GM10266 (cell line): ENCODE measurements around the gene CBY1.

Experiments used
- DNase-seq: peaks from one replicate; pipeline ENCODE4 v3.0.0; 2012; ENCODE audit errors: extremely low spot score
- CTCF ChIP-seq: IDR thresholded peaks from 2 replicates; pipeline ENCODE4 v1.5.1; 2012; ENCODE audit warnings: mild to moderate bottlenecking, low read depth; ENCODE audit not compliant: control insufficient read depth, insufficient read depth; ENCODE audit errors: missing control alignments

CBY1 gene

DNA sequence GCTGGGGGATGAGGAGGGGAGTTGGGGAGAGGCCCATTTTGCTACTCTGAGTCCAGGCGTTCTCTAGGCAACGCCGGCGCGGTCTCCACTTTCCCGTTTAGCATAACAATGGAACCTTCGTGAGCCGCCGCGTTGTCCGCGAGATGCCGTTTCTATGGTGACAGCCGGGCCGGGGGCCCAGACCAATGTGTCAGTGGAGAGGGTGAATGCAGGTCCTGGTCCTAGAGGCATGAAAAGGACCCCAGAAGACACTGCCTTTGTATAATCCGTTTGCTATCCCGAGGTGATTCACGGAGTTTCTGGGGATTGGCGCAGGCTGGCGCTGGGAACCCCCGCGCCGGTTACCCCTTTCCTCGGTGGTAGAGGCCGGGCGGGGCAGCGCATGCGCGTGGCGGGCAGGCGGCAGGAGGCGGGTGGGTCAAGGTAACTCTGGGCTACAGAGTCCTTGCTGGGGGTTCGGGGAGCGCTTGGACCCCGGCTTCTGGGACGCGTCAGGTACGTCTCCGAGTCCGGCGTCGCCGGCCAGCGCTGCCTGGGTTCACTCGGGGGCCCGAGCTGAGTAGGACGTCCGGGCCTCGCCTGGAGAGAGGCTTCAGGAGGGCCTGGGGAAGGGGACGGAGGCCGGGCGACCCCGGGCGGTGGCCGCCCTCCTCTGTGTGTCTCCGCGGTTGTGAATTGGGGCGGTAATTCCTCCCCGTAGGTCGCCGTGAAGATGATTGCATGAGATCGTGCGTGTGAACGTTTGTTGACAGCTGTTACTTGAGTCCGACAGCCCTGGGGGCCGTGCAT, at the start of gene CBY1, which contains the start of gene FAM227A:
CBY1 (plus strand) TSS at position 383 of the 789 bp plus-strand sequence. CDS start 11,417 bp downstream, outside the sequence.
FAM227A (minus strand) TSS at position 137 of the 789 bp plus-strand sequence. CDS start 6,224 bp downstream, outside the sequence.
- TF ChIP-seq CTCF, result no peak
- peak; percentile 93 for DNase-seq

DNA sequence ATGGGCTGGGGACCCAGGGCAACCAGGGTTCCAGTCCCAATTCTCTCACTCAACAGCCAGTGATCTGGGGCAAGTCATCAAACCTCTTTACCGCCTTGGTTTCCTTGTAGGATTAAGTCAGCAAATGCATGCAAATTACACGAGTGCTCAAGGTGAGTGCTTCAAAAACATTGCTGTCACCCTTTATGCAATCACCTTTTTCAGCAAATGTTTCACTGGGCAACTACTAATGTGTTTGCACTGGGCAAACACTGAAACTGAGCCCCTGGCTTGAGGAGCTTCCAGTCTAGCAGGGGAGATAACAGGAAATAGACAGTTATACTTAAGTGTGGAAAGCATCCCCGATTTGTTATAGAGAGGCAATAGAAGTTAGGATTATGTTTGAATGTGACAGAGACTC, 48.8 kb upstream of the CBY1 start:
- TF ChIP-seq CTCF, result no peak
- no peak for DNase-seq

- TF ChIP-seq CTCF, result no peak
- no peak for DNase-seq
Observed at GRCh38 chr22:38608992-38609750, 47.3 kb upstream of the CBY1 start.

DNA sequence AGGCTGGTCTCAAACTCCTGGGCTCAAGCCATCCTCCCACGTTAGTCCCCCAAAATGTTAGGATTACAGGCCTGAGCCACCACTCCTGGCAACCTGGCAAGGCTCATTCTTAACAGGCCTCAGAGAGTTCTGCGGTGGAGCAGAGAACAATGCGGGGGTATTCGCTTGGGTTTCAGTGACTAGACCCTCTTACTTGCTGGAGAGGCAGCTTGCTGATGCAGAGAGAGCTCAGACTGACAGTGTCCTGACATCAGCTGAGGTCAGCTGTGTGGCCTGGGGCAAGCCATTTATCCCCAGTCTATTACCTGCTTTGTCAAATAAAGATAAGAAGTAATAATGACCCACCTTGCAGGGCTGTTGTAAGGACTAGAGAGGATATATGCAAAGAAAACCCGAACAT, 46.2 kb upstream of the CBY1 start:
- TF ChIP-seq CTCF, result no peak
- no peak for DNase-seq

- no peak for TF ChIP-seq CTCF
- no peak for DNase-seq
Observed at GRCh38 chr22:38611559-38611958, 44.9 kb upstream of the CBY1 start.

DNA sequence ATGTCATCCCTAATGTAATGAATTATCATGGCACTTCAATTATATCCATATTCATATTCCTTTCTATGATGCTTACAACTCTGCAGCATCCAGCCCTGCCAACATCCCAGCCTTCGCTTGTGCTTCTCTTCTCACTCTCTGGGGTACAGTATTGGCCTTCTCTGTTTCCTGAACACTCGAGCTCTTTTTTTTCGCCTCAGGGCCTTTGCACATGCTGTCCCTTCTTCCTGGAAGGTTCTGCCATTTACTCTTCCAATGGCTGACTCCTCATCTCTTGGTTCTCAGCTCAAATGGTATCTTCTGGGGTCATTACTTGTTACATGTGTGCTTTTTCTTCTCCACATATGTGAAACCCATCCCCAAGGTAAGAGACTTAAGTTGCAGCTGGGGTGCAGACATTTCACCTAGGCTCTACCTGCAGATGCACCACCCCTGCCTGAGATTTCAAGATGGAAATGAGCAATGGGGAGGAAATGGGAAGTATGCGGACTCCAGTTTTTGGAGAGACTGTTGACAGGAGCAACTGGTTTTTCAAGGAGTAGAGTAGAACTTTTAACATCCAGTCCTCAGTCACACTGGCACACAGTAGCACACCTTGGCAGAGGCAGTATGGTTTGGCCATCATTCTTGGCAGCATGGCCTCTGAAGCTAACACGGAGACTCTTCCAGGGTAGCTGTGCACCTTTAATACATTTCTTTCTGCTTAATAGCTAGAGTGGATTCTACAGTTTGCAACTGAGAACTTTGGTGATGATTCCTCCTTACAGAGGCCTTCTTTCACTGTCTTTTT, 44.0 kb upstream of the CBY1 start:
- DNase-seq, result no peak
- TF ChIP-seq CTCF, result no peak
